ENCODE measurements around the gene ZNF524. TPM values are rescaled to one million over a fixed set of nuclear protein-coding genes. Genes with fewer than 3 reads are reported as not detected.

The ZNF524 gene
- total RNA-seq, 3 donors from 2014 or later (not counting 1 experiment from before 2014, with no cell fraction given): 9.2 to 12.6 (median 12.5) TPM

- ATAC-seq: no peak
- Histone ChIP-seq H3K27me3 (ENCODE audit: control insufficient read depth, insufficient read depth, low read length) (no peaks in the 10 kb centered on the region), H3K36me3 (ENCODE audit: control insufficient read depth, insufficient read depth, low read length) (no peaks in the 10 kb centered on the region), H3K9me3 (ENCODE audit: control insufficient read depth, insufficient read depth, low read length) (no peaks in the 10 kb centered on the region), H3K27ac (ENCODE audit: low read length) (no peak overlapping the region), H3K4me3 (ENCODE audit: low read length) (no peak overlapping the region), H3K4me1 (ENCODE audit: control insufficient read depth, insufficient read depth, low read length) (peaks cover 43% of the 10 kb centered on the region)
- no peak for DNase-seq
- peak overlapping the region; percentile 76 for H3K4me3 Mint-ChIP-seq
- no peaks in the 10 kb centered on the region for H3K9me3 Mint-ChIP-seq
- H3K36me3 Mint-ChIP-seq: no peaks in the 10 kb centered on the region
- 94% methylated on average over 10 of the region's 11 CpGs for WGBS (ENCODE audit: insufficient coverage)
- no peak overlapping the region for H3K27ac Mint-ChIP-seq
- no peak for TF ChIP-seq CTCF (IDR thresholded peaks at IDR 0.05)
- intact Hi-C loops (cut with micrococcal nuclease): no loop called here
- H3K27me3 Mint-ChIP-seq (ENCODE audit: low read depth in 2 of 2): peaks cover 15 to 28% of the 10 kb centered on the region in 2 donors
- peaks cover 25 to 40% of the 10 kb centered on the region in 2 donors for H3K4me1 Mint-ChIP-seq
These were observed 15.2 kb upstream of the ZNF524 start for GRCh38 chr19:55584871-55585270.

GRCh38 chr19:55585658-55586339, 14.3 kb upstream of the ZNF524 start:
- H3K4me1 Mint-ChIP-seq: peaks cover 23 to 34% of the 10 kb centered on the region in 2 donors
- intact Hi-C loops (cut with micrococcal nuclease): no loop called here
- H3K27ac ChIP-seq (ENCODE audit: low read length): no peak overlapping the region

GRCh38 chr19:55586976-55587668, 13.0 kb upstream of the ZNF524 start:
- intact Hi-C loops (cut with micrococcal nuclease): loop anchor here (1.0 kb wide), 1 partner anchor 12 kb away; the partner anchor contains the start of gene FIZ1
- Histone ChIP-seq H3K27me3 (ENCODE audit: control insufficient read depth, insufficient read depth, low read length) (no peaks in the 10 kb centered on the region), H3K9me3 (ENCODE audit: control insufficient read depth, insufficient read depth, low read length) (no peaks in the 10 kb centered on the region), H3K27ac (ENCODE audit: low read length) (peak overlapping the region; percentile 32), H3K4me3 (ENCODE audit: low read length) (peak overlapping the region; percentile 22), H3K36me3 (ENCODE audit: control insufficient read depth, insufficient read depth, low read length) (no peaks in the 10 kb centered on the region), H3K4me1 (ENCODE audit: control insufficient read depth, insufficient read depth, low read length) (peaks cover 26% of the 10 kb centered on the region)
- 2% methylated on average over 40 of the region's 40 CpGs for WGBS (ENCODE audit: insufficient coverage)
- ATAC-seq (peak; percentile 97 to 99 (median 99)), DNase-seq (peak; percentile 90 to 95)
- Mint-ChIP-seq H3K36me3 (no peaks in the 10 kb centered on the region), H3K27me3 (ENCODE audit: low read depth in 2 of 2) (peaks cover 15 to 33% of the 10 kb centered on the region in 2 donors), H3K9me3 (no peaks in the 10 kb centered on the region), H3K4me1 (peaks cover 11 to 25% of the 10 kb centered on the region in 2 donors), H3K27ac (peak overlapping the region in 1 of 2 donors; percentile 60), H3K4me3 (peak overlapping the region; percentile 82)
- TF ChIP-seq CTCF (IDR thresholded peaks at IDR 0.05): no peak

More at GRCh38 chr19:55585658-55586339, 14.3 kb upstream of the ZNF524 start:
- no peak for TF ChIP-seq CTCF (IDR thresholded peaks at IDR 0.05)
- H3K27me3 ChIP-seq (ENCODE audit: control insufficient read depth, insufficient read depth, low read length): no peaks in the 10 kb centered on the region
- Mint-ChIP-seq H3K27me3 (ENCODE audit: low read depth in 2 of 2) (peaks cover 15 to 33% of the 10 kb centered on the region in 2 donors), H3K9me3 (no peaks in the 10 kb centered on the region), H3K36me3 (no peaks in the 10 kb centered on the region), H3K27ac (no peak overlapping the region), H3K4me3 (peak overlapping the region; percentile 49)
- DNase-seq: peak in 1 of 2 donors; percentile 60
- H3K4me3 ChIP-seq (ENCODE audit: low read length): no peak overlapping the region
- WGBS (ENCODE audit: insufficient coverage): 4% methylated on average over 36 of the region's 36 CpGs
- no peaks in the 10 kb centered on the region for H3K36me3 ChIP-seq (ENCODE audit: control insufficient read depth, insufficient read depth, low read length)
- H3K4me1 ChIP-seq (ENCODE audit: control insufficient read depth, insufficient read depth, low read length): peaks cover 36% of the 10 kb centered on the region
- no peak for ATAC-seq
- H3K9me3 ChIP-seq (ENCODE audit: control insufficient read depth, insufficient read depth, low read length): no peaks in the 10 kb centered on the region
